Lung (tissue), 12 donors: ENCODE data around the gene EXOC6B. TPM values are rescaled to one million over a fixed set of nuclear protein-coding genes. Genes with fewer than 3 reads are reported as not detected.

Experiments
- ATAC-seq: fragments of 200-7000 bp; cut with Tn5 transposase; one replicate; pipeline ENCODE4 v1.9.1; 2020; ENCODE audit warnings: moderate number of reproducible peaks; ENCODE audit not compliant: insufficient read depth, low FRiP score
- DNase-seq, 3 donors: peaks; one replicate each; pipeline ENCODE4 v3.0.0-alpha.2; 2013 to 2017
- H3K27ac ChIP-seq, 2 donors: one replicate each; pipeline ENCODE4 v1.5.1; 2013; ENCODE audit warnings: mild to moderate bottlenecking in 2 of 2, moderate library complexity in 2 of 2, control low read depth in 1 of 2, inconsistent platforms in 1 of 2, low read depth in 1 of 2, low read length in 1 of 2
- H3K27me3 ChIP-seq, 3 donors: one replicate each; pipeline ENCODE4 v1.5.1; 2013; ENCODE audit warnings: low read length in 2 of 3; ENCODE audit not compliant: control insufficient read depth in 3 of 3, insufficient read depth in 3 of 3
- H3K36me3 ChIP-seq, 4 donors: one replicate each; pipeline ENCODE4 v1.5.1; 2013; ENCODE audit warnings: low read length in 4 of 4, mild to moderate bottlenecking in 1 of 4, moderate library complexity in 1 of 4; ENCODE audit not compliant: control insufficient read depth in 4 of 4, insufficient read depth in 4 of 4
- H3K4me1 ChIP-seq, 5 donors: one replicate each; pipeline ENCODE4 v1.5.1; 2013; ENCODE audit warnings: low read length in 5 of 5, mild to moderate bottlenecking in 2 of 5, moderate library complexity in 1 of 5; ENCODE audit not compliant: control insufficient read depth in 5 of 5, insufficient read depth in 5 of 5
- H3K4me3 ChIP-seq: one replicate; pipeline ENCODE4 v1.5.1; 2013; ENCODE audit warnings: mild to moderate bottlenecking, control low read depth, moderate library complexity
- H3K9ac ChIP-seq, 2 donors: one replicate each; pipeline ENCODE4 v1.5.1; 2013; ENCODE audit warnings: low read length in 2 of 2, control low read depth in 1 of 2; ENCODE audit not compliant: insufficient read depth in 1 of 2
- H3K9me3 ChIP-seq, 4 donors: one replicate each; pipeline ENCODE4 v1.5.1; 2013; ENCODE audit warnings: low read length in 3 of 4, mild to moderate bottlenecking in 1 of 4, moderate library complexity in 1 of 4; ENCODE audit not compliant: control insufficient read depth in 4 of 4, insufficient read depth in 3 of 4
- CTCF ChIP-seq: IDR thresholded peaks from 2 replicates; pipeline ENCODE4 v1.5.1; 2012; ENCODE audit warnings: mild to moderate bottlenecking; ENCODE audit errors: control extremely low read depth, extremely low read depth
- WGBS, 2 donors: extraction: QIAGEN DNeasy Blood & Tissue Kit; methylation state at CpG; one replicate each; pipeline ENCODE4 v1.1.7; 2013; 5-methylcytosine and 5-hydroxymethylcytosine counted together
- polyA plus RNA-seq, 2 donors: library from polyadenylated mRNA; stranded (reverse); fragments of 200-250 nt; gene quantifications; one replicate each; pipeline ENCODE4 v1.2.1, GENCODE V29; 2013
- total RNA-seq, 2 donors: library from RNA; depleted of rRNA in 1 of 2; stranded (reverse); fragments of >200 nt in 1 of 2; gene quantifications; one replicate each; pipeline ENCODE4 v1.2.1, GENCODE V29; 2014 to 2021
- donor health status: control.
- donor health status: control.
- donor health status: Bipolar disorder and iron deficiency.
- donor health status: healthy.
- donor health status: DM: yes; HTN: yes; CAD: no.

Gene EXOC6B
- total and polyA plus RNA-seq, 4 donors, result 3.3 to 46.0 (median 12.7) TPM

GRCh38 chr2:72237549-72237948 is 588.3 kb downstream of the EXOC6B start:
- TF ChIP-seq CTCF, result no peak
- 81 to 82% methylated on average over 2 of the region's 2 CpGs for WGBS, 2 donors
- H3K4me1 ChIP-seq, result peaks cover 0 to 5% (median 0%) of the 10 kb centered on the region in 5 donors
- ATAC-seq (no peak), DNase-seq (no peak)
- no peaks in the 10 kb centered on the region for H3K9me3 ChIP-seq
- H3K9ac ChIP-seq, result no peak overlapping the region
- H3K27me3 ChIP-seq, result no peaks in the 10 kb centered on the region
- H3K27ac ChIP-seq, result no peak overlapping the region
- H3K36me3 ChIP-seq, result no peaks in the 10 kb centered on the region
- no peak overlapping the region for H3K4me3 ChIP-seq

GRCh38 chr2:72236445-72237067 is 589.3 kb downstream of the EXOC6B start:
- 86 to 91% methylated on average over 3 of the region's 3 CpGs for WGBS, 2 donors

GRCh38 chr2:72235497-72236415 is 590.1 kb downstream of the EXOC6B start:
- ATAC-seq (no peak), DNase-seq (no peak)
- peaks cover 0 to 5% (median 0%) of the 10 kb centered on the region in 5 donors for H3K4me1 ChIP-seq
- H3K36me3 ChIP-seq, result no peaks in the 10 kb centered on the region
- WGBS, 2 donors, result 91 to 94% methylated on average over 5 of the region's 5 CpGs
- TF ChIP-seq CTCF, result no peak
- H3K9ac ChIP-seq, result no peak overlapping the region
- no peaks in the 10 kb centered on the region for H3K9me3 ChIP-seq
- no peak overlapping the region for H3K4me3 ChIP-seq
- H3K27ac ChIP-seq, result no peak overlapping the region
- no peaks in the 10 kb centered on the region for H3K27me3 ChIP-seq

More at GRCh38 chr2:72236445-72237067, 589.3 kb downstream of the EXOC6B start:
- DNase-seq (no peak), ATAC-seq (no peak)
- Histone ChIP-seq H3K36me3 (no peaks in the 10 kb centered on the region), H3K4me3 (no peak overlapping the region), H3K27ac (peak overlapping the region in 1 of 2 donors; percentile 2), H3K9me3 (no peaks in the 10 kb centered on the region), H3K9ac (no peak overlapping the region), H3K4me1 (peaks cover 0 to 5% (median 0%) of the 10 kb centered on the region in 5 donors), H3K27me3 (no peaks in the 10 kb centered on the region)
- no peak for TF ChIP-seq CTCF
